K562 (cell line): ENCODE results near the gene HP1BP3. TPM values are rescaled to one million over a fixed set of nuclear protein-coding genes. Genes with fewer than 3 reads are reported as not detected.

ENCODE experiments used
- EP400 ChIP-seq: fragments of 450-650 bp; IDR thresholded peaks from 2 replicates; pipeline ENCODE4 v1.6.1; 2017; ENCODE audit warnings: antibody characterized with exemption, mild to moderate bottlenecking, moderate library complexity
- GABPA ChIP-seq: fragments of 200-800 bp; sonication (Bioruptor generic); conservative IDR thresholded peaks from 2 replicates; pipeline ENCODE4 v1.6.1; 2016; ENCODE audit warnings: low read depth, missing genetic modification characterization, missing compliant biosample characterization
- HCFC1 ChIP-seq: IDR thresholded peaks from 2 replicates; pipeline ENCODE4 v1.6.1; 2012; ENCODE audit warnings: low read depth, low read length, improper control_type of control experiment
- HNRNPLL ChIP-seq: fragments of 200-400 bp; formaldehyde crosslinking; IDR thresholded peaks from 2 replicates; pipeline ENCODE4 v1.6.1; 2017; ENCODE audit warnings: low read length, low read depth, mild to moderate bottlenecking; ENCODE audit not compliant: poor library complexity, severe bottlenecking
- JUND ChIP-seq, 2 experiments: IDR thresholded peaks; 2 replicates in 1 of 2; 3 replicates in 1 of 2; pipeline ENCODE4 v1.6.1; 2011; ENCODE audit warnings: borderline replicate concordance in 2 of 2, low read depth in 2 of 2, low read length in 2 of 2, improper control_type of control experiment in 1 of 2, missing biosample characterization in 1 of 2, missing genetic modification characterization in 1 of 2, missing genetic modification reagents in 1 of 2
- PURB ChIP-seq: sonication (generic); formaldehyde crosslinking; IDR thresholded peaks from 2 replicates; pipeline ENCODE4 v1.9.0; 2021; ENCODE audit warnings: low read depth, mild to moderate bottlenecking, missing genetic modification reagents
- TCF3 ChIP-seq: sonication (generic); formaldehyde crosslinking; IDR thresholded peaks from 2 replicates; pipeline ENCODE4 v1.4.0; 2020; ENCODE audit warnings: mild to moderate bottlenecking, missing genetic modification reagents
- TEAD4 ChIP-seq, 2 experiments: sonication (generic) in 1 of 2; formaldehyde crosslinking in 1 of 2; IDR thresholded peaks; 2 replicates each; pipeline versions ENCODE4 v1.6.1 to v1.8.0; 2012 to 2022; ENCODE audit warnings: borderline replicate concordance in 1 of 2, inconsistent platforms in 1 of 2, low read length in 1 of 2, mild to moderate bottlenecking in 1 of 2, missing genetic modification reagents in 1 of 2
- ZKSCAN8 ChIP-seq: fragments of 200-800 bp; sonication (Bioruptor generic); IDR thresholded peaks from 2 replicates; pipeline ENCODE4 v1.6.1; 2016; ENCODE audit warnings: missing genetic modification characterization, missing compliant biosample characterization
- polyA plus RNA-seq, 8 experiments: library from polyadenylated mRNA; depleted of rRNA in 4 of 8; stranded (reverse) in 5 of 8; unstranded in 3 of 8; fragments of >200 nt; fragmentation: Nextera tagmentation in 2 of 8; fragmentation: Illumina TruSeq in 1 of 8; extraction: Ambion mirVana in 2 of 8; extraction: Trizol in 1 of 8; gene quantifications; 2 replicates each; pipeline versions ENCODE4 v1.2.1 to v1.2.3, GENCODE V29; 2011 to 2014; ENCODE audit warnings: inconsistent platforms in 1 of 8, missing spikeins in 1 of 8
- total RNA-seq, 7 experiments: library from RNA; depleted of rRNA in 6 of 7; stranded (reverse); fragments of >200 nt in 6 of 7; fragmentation: Illumina TruSeq in 2 of 7; extraction: Trizol in 2 of 7; gene quantifications; 2 replicates each; pipeline versions ENCODE4 v1.2.1 to v1.2.3, GENCODE V29; 2011 to 2021; ENCODE audit warnings: low replicate concordance in 1 of 7
- TF ChIP-seq, protein P1 (sequence below), 2 experiments: fragments of 450-650 bp; conservative IDR thresholded peaks; 2 replicates each; pipeline ENCODE4 v1.6.1; 2017; ENCODE audit warnings: mild to moderate bottlenecking in 2 of 2, moderate library complexity in 2 of 2
- TF ChIP-seq, protein P2 (sequence below): fragments of 450-650 bp; formaldehyde crosslinking; IDR thresholded peaks from 2 replicates; pipeline ENCODE4 v1.4.0; 2020; ENCODE audit warnings: mild to moderate bottlenecking, mixed read lengths
- TF ChIP-seq, protein P3 (sequence below): sonication (generic); formaldehyde crosslinking; IDR thresholded peaks from 2 replicates; pipeline ENCODE4 v1.5.0; 2020; ENCODE audit warnings: missing genetic modification reagents
- TF ChIP-seq, protein P4 (sequence below): sonication (generic); formaldehyde crosslinking; IDR thresholded peaks from 2 replicates; pipeline ENCODE4 v1.8.0; 2022; ENCODE audit warnings: missing genetic modification reagents, mild to moderate bottlenecking, moderate library complexity, borderline replicate concordance
- TF ChIP-seq, protein P5 (sequence below): sonication (generic); formaldehyde crosslinking; IDR thresholded peaks from 2 replicates; pipeline ENCODE4 v1.8.0; 2022; ENCODE audit warnings: mild to moderate bottlenecking, missing genetic modification reagents
- TF ChIP-seq, protein P6 (sequence below): fragments of 150-350 bp; conservative IDR thresholded peaks from 2 replicates; pipeline ENCODE4 v1.6.1; 2014; ENCODE audit warnings: low read length

Gene HP1BP3
- total and polyA plus RNA-seq, 9 of the 15 experiments (the other 6 are each of a cell fraction or from before 2014, with no cell fraction given) = 57.3 to 513 (median 240) TPM

GRCh38 chr1:20732588-20733359 lies 54.3 kb downstream of the HP1BP3 start, which contains the start of gene SH2D5 (continued):
- TF ChIP-seq, protein P1, sequence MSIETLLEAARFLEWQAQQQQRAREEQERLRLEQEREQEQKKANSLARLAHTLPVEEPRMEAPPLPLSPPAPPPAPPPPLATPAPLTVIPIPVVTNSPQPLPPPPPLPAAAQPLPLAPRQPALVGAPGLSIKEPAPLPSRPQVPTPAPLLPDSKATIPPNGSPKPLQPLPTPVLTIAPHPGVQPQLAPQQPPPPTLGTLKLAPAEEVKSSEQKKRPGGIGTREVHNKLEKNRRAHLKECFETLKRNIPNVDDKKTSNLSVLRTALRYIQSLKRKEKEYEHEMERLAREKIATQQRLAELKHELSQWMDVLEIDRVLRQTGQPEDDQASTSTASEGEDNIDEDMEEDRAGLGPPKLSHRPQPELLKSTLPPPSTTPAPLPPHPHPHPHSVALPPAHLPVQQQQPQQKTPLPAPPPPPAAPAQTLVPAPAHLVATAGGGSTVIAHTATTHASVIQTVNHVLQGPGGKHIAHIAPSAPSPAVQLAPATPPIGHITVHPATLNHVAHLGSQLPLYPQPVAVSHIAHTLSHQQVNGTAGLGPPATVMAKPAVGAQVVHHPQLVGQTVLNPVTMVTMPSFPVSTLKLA (conservative IDR thresholded peaks at IDR 0.05) = peak; percentile 78 to 83
- no peak for TF ChIP-seq ZKSCAN8 (CRISPR knock-in tag)
- TF ChIP-seq EP400 = no peak
- TF ChIP-seq GABPA (tag) = peak; percentile 62
- TF ChIP-seq, protein P2, sequence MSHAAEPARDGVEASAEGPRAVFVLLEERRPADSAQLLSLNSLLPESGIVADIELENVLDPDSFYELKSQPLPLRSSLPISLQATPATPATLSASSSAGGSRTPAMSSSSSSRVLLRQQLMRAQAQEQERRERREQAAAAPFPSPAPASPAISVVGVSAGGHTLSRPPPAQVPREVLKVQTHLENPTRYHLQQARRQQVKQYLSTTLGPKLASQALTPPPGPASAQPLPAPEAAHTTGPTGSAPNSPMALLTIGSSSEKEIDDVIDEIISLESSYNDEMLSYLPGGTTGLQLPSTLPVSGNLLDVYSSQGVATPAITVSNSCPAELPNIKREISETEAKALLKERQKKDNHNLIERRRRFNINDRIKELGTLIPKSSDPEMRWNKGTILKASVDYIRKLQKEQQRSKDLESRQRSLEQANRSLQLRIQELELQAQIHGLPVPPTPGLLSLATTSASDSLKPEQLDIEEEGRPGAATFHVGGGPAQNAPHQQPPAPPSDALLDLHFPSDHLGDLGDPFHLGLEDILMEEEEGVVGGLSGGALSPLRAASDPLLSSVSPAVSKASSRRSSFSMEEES (CRISPR knock-in tag) = peak; percentile 20; the same call in 1 of the 2 replicates
- TF ChIP-seq, protein P3, sequence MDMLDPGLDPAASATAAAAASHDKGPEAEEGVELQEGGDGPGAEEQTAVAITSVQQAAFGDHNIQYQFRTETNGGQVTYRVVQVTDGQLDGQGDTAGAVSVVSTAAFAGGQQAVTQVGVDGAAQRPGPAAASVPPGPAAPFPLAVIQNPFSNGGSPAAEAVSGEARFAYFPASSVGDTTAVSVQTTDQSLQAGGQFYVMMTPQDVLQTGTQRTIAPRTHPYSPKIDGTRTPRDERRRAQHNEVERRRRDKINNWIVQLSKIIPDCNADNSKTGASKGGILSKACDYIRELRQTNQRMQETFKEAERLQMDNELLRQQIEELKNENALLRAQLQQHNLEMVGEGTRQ (CRISPR knock-in tag) = peak; percentile 72
- TF ChIP-seq, protein P4, sequence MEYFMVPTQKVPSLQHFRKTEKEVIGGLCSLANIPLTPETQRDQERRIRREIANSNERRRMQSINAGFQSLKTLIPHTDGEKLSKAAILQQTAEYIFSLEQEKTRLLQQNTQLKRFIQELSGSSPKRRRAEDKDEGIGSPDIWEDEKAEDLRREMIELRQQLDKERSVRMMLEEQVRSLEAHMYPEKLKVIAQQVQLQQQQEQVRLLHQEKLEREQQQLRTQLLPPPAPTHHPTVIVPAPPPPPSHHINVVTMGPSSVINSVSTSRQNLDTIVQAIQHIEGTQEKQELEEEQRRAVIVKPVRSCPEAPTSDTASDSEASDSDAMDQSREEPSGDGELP (CRISPR knock-in tag) = peak; percentile 26; the same call in 1 of the 2 replicates
- peak; percentile 39; the same call in 1 of the 2 replicates for TF ChIP-seq TEAD4 (IDR thresholded peaks at IDR 0.05; ENCODE audit: low read length)
- no peak for TF ChIP-seq TEAD4 (CRISPR knock-in tag; IDR thresholded peaks at IDR 0.05; ENCODE audit: borderline replicate concordance)
- TF ChIP-seq, protein P5, sequence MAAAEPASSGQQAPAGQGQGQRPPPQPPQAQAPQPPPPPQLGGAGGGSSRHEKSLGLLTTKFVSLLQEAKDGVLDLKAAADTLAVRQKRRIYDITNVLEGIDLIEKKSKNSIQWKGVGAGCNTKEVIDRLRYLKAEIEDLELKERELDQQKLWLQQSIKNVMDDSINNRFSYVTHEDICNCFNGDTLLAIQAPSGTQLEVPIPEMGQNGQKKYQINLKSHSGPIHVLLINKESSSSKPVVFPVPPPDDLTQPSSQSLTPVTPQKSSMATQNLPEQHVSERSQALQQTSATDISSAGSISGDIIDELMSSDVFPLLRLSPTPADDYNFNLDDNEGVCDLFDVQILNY (CRISPR knock-in tag) = no peak
- TF ChIP-seq HNRNPLL = peak; percentile 72
- TF ChIP-seq JUND (IDR thresholded peaks at IDR 0.05; ENCODE audit: borderline replicate concordance, low read depth, low read length) = peak; percentile 93
- peak; percentile 90; the same call in 2 of the 3 replicates for TF ChIP-seq JUND (tag; IDR thresholded peaks at IDR 0.05; ENCODE audit: borderline replicate concordance, low read depth, low read length)
- TF ChIP-seq, protein P6, sequence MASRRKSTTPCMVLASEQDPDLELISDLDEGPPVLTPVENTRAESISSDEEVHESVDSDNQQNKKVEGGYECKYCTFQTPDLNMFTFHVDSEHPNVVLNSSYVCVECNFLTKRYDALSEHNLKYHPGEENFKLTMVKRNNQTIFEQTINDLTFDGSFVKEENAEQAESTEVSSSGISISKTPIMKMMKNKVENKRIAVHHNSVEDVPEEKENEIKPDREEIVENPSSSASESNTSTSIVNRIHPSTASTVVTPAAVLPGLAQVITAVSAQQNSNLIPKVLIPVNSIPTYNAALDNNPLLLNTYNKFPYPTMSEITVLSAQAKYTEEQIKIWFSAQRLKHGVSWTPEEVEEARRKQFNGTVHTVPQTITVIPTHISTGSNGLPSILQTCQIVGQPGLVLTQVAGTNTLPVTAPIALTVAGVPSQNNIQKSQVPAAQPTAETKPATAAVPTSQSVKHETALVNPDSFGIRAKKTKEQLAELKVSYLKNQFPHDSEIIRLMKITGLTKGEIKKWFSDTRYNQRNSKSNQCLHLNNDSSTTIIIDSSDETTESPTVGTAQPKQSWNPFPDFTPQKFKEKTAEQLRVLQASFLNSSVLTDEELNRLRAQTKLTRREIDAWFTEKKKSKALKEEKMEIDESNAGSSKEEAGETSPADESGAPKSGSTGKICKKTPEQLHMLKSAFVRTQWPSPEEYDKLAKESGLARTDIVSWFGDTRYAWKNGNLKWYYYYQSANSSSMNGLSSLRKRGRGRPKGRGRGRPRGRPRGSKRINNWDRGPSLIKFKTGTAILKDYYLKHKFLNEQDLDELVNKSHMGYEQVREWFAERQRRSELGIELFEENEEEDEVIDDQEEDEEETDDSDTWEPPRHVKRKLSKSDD = no peak
- no peak for TF ChIP-seq PURB (CRISPR knock-in tag)
- 0 out of 2 replicates have a peak, but pooled peaks have one; percentile 11 for TF ChIP-seq TCF3
- no peak for TF ChIP-seq HCFC1
